Measurements from ENCODE around the gene CELF4.

CELF4 gene

DNA sequence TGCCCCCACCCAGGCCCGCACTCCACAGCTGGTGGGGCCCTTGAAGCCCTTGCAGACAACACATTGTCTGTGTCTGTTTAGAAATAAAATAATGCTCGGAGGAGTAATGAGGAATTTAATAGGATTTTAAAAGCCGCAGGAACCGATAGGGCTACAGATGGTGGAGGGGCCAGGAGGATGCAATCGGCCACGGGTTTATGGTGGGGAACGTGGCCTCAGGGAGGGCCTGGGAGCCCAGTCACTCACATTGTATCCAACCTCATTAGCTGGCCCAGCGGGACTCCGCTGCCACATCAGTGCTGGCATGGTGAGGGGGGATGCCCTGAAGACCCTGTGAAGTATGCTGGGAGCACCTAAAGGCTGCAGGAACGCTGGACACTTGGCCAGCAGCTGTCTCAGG is 252.0 kb downstream of the CELF4 start:
- DNase-seq (ENCODE audit: low read depth in 1 of 2, low spot score in 1 of 2): no peak
- H3K4me3 ChIP-seq (replicated peaks; ENCODE audit: insufficient read depth, low read length): no peak overlapping the region
- H3K27ac ChIP-seq (replicated peaks): no peak overlapping the region
- H3K27me3 ChIP-seq (ENCODE audit: insufficient read depth, poor library complexity, severe bottlenecking): peaks cover 3% of the 10 kb centered on the region
- TF ChIP-seq SPI1 (IDR thresholded peaks at IDR 0.05; ENCODE audit: borderline replicate concordance, low read depth) (no peak), POLR2AphosphoS5 (IDR thresholded peaks at IDR 0.05; ENCODE audit: low read depth) (no peak), GABPA (IDR thresholded peaks at IDR 0.05; ENCODE audit: low read depth) (no peak)
- TF ChIP-seq, protein P1, sequence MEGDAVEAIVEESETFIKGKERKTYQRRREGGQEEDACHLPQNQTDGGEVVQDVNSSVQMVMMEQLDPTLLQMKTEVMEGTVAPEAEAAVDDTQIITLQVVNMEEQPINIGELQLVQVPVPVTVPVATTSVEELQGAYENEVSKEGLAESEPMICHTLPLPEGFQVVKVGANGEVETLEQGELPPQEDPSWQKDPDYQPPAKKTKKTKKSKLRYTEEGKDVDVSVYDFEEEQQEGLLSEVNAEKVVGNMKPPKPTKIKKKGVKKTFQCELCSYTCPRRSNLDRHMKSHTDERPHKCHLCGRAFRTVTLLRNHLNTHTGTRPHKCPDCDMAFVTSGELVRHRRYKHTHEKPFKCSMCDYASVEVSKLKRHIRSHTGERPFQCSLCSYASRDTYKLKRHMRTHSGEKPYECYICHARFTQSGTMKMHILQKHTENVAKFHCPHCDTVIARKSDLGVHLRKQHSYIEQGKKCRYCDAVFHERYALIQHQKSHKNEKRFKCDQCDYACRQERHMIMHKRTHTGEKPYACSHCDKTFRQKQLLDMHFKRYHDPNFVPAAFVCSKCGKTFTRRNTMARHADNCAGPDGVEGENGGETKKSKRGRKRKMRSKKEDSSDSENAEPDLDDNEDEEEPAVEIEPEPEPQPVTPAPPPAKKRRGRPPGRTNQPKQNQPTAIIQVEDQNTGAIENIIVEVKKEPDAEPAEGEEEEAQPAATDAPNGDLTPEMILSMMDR (IDR thresholded peaks at IDR 0.05; ENCODE audit: insufficient read depth, low read length): no peak
- TF ChIP-seq, protein P2, sequence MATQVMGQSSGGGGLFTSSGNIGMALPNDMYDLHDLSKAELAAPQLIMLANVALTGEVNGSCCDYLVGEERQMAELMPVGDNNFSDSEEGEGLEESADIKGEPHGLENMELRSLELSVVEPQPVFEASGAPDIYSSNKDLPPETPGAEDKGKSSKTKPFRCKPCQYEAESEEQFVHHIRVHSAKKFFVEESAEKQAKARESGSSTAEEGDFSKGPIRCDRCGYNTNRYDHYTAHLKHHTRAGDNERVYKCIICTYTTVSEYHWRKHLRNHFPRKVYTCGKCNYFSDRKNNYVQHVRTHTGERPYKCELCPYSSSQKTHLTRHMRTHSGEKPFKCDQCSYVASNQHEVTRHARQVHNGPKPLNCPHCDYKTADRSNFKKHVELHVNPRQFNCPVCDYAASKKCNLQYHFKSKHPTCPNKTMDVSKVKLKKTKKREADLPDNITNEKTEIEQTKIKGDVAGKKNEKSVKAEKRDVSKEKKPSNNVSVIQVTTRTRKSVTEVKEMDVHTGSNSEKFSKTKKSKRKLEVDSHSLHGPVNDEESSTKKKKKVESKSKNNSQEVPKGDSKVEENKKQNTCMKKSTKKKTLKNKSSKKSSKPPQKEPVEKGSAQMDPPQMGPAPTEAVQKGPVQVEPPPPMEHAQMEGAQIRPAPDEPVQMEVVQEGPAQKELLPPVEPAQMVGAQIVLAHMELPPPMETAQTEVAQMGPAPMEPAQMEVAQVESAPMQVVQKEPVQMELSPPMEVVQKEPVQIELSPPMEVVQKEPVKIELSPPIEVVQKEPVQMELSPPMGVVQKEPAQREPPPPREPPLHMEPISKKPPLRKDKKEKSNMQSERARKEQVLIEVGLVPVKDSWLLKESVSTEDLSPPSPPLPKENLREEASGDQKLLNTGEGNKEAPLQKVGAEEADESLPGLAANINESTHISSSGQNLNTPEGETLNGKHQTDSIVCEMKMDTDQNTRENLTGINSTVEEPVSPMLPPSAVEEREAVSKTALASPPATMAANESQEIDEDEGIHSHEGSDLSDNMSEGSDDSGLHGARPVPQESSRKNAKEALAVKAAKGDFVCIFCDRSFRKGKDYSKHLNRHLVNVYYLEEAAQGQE (IDR thresholded peaks at IDR 0.05; ENCODE audit: insufficient replicate concordance, low read depth): no peak

DNA sequence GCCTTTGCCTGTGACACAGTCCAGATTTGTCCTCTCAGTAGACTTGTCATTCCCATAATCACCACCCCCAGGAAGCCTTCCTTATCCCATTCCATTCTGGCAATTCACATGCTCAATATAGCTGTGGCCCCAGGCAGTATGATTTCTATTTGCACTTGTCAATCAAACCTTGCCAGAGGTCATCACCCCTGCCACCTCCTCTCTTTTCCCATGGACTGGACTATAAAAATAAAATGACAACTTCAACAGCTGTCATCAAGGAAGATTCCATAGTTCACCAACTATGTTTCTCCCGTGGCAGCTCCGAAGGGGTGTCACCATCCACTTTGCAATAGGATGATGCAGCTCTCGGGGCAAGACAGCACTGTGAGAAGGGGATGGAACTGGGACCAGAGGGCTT is 255.7 kb downstream of the CELF4 start:
- Histone ChIP-seq H3K27ac (replicated peaks) (no peak overlapping the region), H3K27me3 (ENCODE audit: insufficient read depth, poor library complexity, severe bottlenecking) (peaks cover 3% of the 10 kb centered on the region), H3K4me3 (replicated peaks; ENCODE audit: insufficient read depth, low read length) (no peak overlapping the region)
- DNase-seq (ENCODE audit: low read depth in 1 of 2, low spot score in 1 of 2): no peak
- TF ChIP-seq, protein P1 (IDR thresholded peaks at IDR 0.05; ENCODE audit: insufficient read depth, low read length): no peak
- no peak for TF ChIP-seq GABPA (IDR thresholded peaks at IDR 0.05; ENCODE audit: low read depth)
- TF ChIP-seq, protein P2 (IDR thresholded peaks at IDR 0.05; ENCODE audit: insufficient replicate concordance, low read depth): no peak
- no peak for TF ChIP-seq SPI1 (IDR thresholded peaks at IDR 0.05; ENCODE audit: borderline replicate concordance, low read depth)
- no peak for TF ChIP-seq POLR2AphosphoS5 (IDR thresholded peaks at IDR 0.05; ENCODE audit: low read depth)

DNA sequence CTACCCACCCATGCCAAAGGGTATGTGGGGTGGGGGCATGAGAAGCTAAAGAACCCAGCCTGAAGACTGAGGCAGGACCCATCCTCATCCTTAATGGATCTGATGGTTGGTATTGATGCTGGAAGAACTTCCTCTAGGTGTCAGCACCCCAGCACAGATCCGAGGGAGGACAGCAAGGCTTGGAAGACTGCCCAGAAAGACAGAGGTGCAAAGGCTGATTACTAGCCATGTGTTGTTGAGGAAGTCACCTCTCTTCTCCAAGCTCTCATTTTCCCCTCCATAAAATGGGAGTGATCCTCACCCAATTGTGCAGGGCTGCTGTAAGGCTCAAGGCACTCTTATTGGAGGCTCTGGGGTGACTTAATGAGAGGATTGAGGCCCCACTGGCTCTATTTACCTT is 256.5 kb downstream of the CELF4 start:
- DNase-seq (ENCODE audit: low read depth in 1 of 2, low spot score in 1 of 2): no peak
- no peak overlapping the region for H3K27ac ChIP-seq (replicated peaks)
- TF ChIP-seq POLR2AphosphoS5 (IDR thresholded peaks at IDR 0.05; ENCODE audit: low read depth) (no peak), GABPA (IDR thresholded peaks at IDR 0.05; ENCODE audit: low read depth) (no peak), SPI1 (IDR thresholded peaks at IDR 0.05; ENCODE audit: borderline replicate concordance, low read depth) (no peak)
- TF ChIP-seq, protein P2 (IDR thresholded peaks at IDR 0.05; ENCODE audit: insufficient replicate concordance, low read depth): no peak
- TF ChIP-seq, protein P1 (IDR thresholded peaks at IDR 0.05; ENCODE audit: insufficient read depth, low read length): no peak
- no peak overlapping the region for H3K4me3 ChIP-seq (replicated peaks; ENCODE audit: insufficient read depth, low read length)
- H3K27me3 ChIP-seq (ENCODE audit: insufficient read depth, poor library complexity, severe bottlenecking): peaks cover 3% of the 10 kb centered on the region
